HCT116 (cell line): ENCODE measurements around the gene SPA17.

ENCODE experiments used
- EZH2 ChIP-seq: fragments of 200-600 bp; sonication (generic); IDR thresholded peaks from 2 replicates; pipeline ENCODE4 v1.6.1; 2017; ENCODE audit warnings: antibody characterized with exemption, mixed run types
- ZFX ChIP-seq: fragments of 450-650 bp; IDR thresholded peaks from 2 replicates; pipeline ENCODE4 v1.6.1; 2017
- TF ChIP-seq, protein P1 (sequence below), 3 experiments: fragments of 200-600 bp in 1 of 3; sonication (generic) in 1 of 3; IDR thresholded peaks in 2 of 3; conservative IDR thresholded peaks in 1 of 3; 2 replicates each; pipeline ENCODE4 v1.5.1; 2012 to 2017; ENCODE audit warnings: low read depth in 2 of 3, low read length in 2 of 3, antibody characterized with exemption in 1 of 3, borderline replicate concordance in 1 of 3, control low read depth in 1 of 3, mild to moderate bottlenecking in 1 of 3, mixed read lengths in 1 of 3, mixed run types in 1 of 3, moderate library complexity in 1 of 3; ENCODE audit not compliant: insufficient read depth in 1 of 3
- TF ChIP-seq, protein P2 (sequence below): IDR thresholded peaks from 2 replicates; pipeline ENCODE4 v1.6.1; 2012; ENCODE audit warnings: low read depth

DNA sequence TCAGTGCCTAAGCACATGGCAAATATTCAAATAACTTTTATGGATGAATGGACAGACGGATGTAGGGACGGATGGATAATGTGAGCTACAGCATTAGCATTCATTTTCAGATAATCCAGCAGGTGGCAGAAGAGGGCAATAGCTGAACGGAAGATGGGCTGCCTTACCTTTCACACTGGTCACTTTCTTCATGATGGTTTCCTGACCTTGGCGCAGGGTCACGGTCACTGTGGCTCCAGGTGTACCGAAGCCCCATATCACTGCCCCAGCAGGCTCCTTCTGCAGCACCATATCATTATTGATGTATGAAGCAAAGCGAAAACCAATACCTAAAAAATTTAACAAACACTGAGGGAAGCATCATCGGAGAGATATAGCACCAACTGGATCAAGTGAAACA lies 4.5 kb upstream of the SPA17 start:
- TF ChIP-seq, protein P1, sequence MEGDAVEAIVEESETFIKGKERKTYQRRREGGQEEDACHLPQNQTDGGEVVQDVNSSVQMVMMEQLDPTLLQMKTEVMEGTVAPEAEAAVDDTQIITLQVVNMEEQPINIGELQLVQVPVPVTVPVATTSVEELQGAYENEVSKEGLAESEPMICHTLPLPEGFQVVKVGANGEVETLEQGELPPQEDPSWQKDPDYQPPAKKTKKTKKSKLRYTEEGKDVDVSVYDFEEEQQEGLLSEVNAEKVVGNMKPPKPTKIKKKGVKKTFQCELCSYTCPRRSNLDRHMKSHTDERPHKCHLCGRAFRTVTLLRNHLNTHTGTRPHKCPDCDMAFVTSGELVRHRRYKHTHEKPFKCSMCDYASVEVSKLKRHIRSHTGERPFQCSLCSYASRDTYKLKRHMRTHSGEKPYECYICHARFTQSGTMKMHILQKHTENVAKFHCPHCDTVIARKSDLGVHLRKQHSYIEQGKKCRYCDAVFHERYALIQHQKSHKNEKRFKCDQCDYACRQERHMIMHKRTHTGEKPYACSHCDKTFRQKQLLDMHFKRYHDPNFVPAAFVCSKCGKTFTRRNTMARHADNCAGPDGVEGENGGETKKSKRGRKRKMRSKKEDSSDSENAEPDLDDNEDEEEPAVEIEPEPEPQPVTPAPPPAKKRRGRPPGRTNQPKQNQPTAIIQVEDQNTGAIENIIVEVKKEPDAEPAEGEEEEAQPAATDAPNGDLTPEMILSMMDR (IDR thresholded peaks at IDR 0.05 in 2 of 3, conservative IDR thresholded peaks at IDR 0.05 in 1 of 3; ENCODE audit: borderline replicate concordance in 1 of 3, insufficient read depth in 1 of 3, low read depth in 2 of 3, low read length in 2 of 3) = peak; percentile 40 to 87 (median 67)
- TF ChIP-seq ZFX (no peak), EZH2 (no peak)
- TF ChIP-seq, protein P2, sequence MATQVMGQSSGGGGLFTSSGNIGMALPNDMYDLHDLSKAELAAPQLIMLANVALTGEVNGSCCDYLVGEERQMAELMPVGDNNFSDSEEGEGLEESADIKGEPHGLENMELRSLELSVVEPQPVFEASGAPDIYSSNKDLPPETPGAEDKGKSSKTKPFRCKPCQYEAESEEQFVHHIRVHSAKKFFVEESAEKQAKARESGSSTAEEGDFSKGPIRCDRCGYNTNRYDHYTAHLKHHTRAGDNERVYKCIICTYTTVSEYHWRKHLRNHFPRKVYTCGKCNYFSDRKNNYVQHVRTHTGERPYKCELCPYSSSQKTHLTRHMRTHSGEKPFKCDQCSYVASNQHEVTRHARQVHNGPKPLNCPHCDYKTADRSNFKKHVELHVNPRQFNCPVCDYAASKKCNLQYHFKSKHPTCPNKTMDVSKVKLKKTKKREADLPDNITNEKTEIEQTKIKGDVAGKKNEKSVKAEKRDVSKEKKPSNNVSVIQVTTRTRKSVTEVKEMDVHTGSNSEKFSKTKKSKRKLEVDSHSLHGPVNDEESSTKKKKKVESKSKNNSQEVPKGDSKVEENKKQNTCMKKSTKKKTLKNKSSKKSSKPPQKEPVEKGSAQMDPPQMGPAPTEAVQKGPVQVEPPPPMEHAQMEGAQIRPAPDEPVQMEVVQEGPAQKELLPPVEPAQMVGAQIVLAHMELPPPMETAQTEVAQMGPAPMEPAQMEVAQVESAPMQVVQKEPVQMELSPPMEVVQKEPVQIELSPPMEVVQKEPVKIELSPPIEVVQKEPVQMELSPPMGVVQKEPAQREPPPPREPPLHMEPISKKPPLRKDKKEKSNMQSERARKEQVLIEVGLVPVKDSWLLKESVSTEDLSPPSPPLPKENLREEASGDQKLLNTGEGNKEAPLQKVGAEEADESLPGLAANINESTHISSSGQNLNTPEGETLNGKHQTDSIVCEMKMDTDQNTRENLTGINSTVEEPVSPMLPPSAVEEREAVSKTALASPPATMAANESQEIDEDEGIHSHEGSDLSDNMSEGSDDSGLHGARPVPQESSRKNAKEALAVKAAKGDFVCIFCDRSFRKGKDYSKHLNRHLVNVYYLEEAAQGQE = no peak
